GM21367 (cell line): ENCODE measurements around the gene INAFM2.

Experiments
- ATAC-seq: cut with Tn5 transposase; IDR thresholded peaks from one replicate; pipeline ENCODE4 v1.9.1; 2021; ENCODE audit not compliant: unreplicated experiment

Gene INAFM2

GRCh38 chr15:40327457-40327856 is 4.0 kb downstream of the INAFM2 start:
- no peak for ATAC-seq

- no peak for ATAC-seq
These were observed 4.7 kb downstream of the INAFM2 start for GRCh38 chr15:40328176-40328575.

GRCh38 chr15:40328751-40329150 is 5.3 kb downstream of the INAFM2 start:
- ATAC-seq, result no peak

- ATAC-seq, result no peak
These were observed 6.3 kb downstream of the INAFM2 start for GRCh38 chr15:40329804-40330203.

GRCh38 chr15:40330368-40330836 is 6.9 kb downstream of the INAFM2 start:
- no peak for ATAC-seq

- no peak for ATAC-seq
These were observed 7.5 kb downstream of the INAFM2 start for GRCh38 chr15:40331026-40331425.

- no peak for ATAC-seq
These were observed 8.1 kb downstream of the INAFM2 start for GRCh38 chr15:40331637-40332036.

GRCh38 chr15:40332113-40332781 is 8.8 kb downstream of the INAFM2 start:
- ATAC-seq, result no peak

- ATAC-seq, result no peak
These were observed 10.5 kb downstream of the INAFM2 start for GRCh38 chr15:40333922-40334492.

GRCh38 chr15:40334541-40334940 is 11.0 kb downstream of the INAFM2 start:
- no peak for ATAC-seq

GRCh38 chr15:40334941-40335795 is 11.7 kb downstream of the INAFM2 start:
- no peak for ATAC-seq

GRCh38 chr15:40335938-40336743 is 12.6 kb downstream of the INAFM2 start:
- no peak for ATAC-seq

GRCh38 chr15:40336744-40337122 is 13.2 kb downstream of the INAFM2 start:
- no peak for ATAC-seq

GRCh38 chr15:40337597-40337996 is 14.1 kb downstream of the INAFM2 start:
- no peak for ATAC-seq

GRCh38 chr15:40338041-40338657 is 14.7 kb downstream of the INAFM2 start:
- ATAC-seq, result no peak

- no peak for ATAC-seq
These were observed 15.6 kb downstream of the INAFM2 start for GRCh38 chr15:40338921-40339620.

GRCh38 chr15:40339621-40339945 is 16.1 kb downstream of the INAFM2 start:
- no peak for ATAC-seq

- no peak for ATAC-seq
These were observed 16.7 kb downstream of the INAFM2 start for GRCh38 chr15:40340038-40340739.

GRCh38 chr15:40340740-40341400 is 17.4 kb downstream of the INAFM2 start, which contains the start of gene CCDC9B:
CCDC9B (minus strand) TSS chr15:40340939; CDS start chr15:40340819, 120 bp downstream.
- no peak for ATAC-seq
